DOHH2 (cell line): Measurements from ENCODE around the gene HMCES.

ENCODE experiments used
- EZH2phosphoT487 ChIP-seq: fragments of 200-600 bp; sonication (generic); IDR thresholded peaks from 2 replicates; pipeline ENCODE4 v1.6.1; 2017; ENCODE audit warnings: borderline replicate concordance, mild to moderate bottlenecking, antibody characterized with exemption, low read length, moderate library complexity, mixed read lengths
- TF ChIP-seq, protein P1 (sequence below): fragments of 200-600 bp; sonication (generic); IDR thresholded peaks from one replicate; pipeline ENCODE4 v1.5.1; 2014; ENCODE audit warnings: antibody characterized with exemption, mild to moderate bottlenecking, low read depth, low read length; ENCODE audit not compliant: poor library complexity, severe bottlenecking

DNA sequence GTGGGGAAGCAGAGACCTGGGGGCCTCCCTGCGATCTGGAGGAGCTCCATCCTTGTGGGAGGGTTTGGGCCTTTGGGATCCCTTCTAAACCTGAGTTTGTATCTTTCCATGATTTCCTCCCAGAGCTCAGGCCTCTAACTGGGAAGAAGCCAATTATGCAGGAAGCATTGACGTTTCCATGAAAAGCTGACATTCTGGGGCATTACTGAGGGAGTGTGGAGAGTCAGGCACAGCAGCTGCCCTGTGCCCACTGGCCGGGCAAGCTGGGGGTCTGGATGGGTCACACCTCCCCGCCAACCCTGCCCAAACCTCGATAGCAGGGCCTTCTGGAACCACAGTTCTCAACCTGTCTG is 74.9 kb downstream of the HMCES start:
- TF ChIP-seq, protein P1, sequence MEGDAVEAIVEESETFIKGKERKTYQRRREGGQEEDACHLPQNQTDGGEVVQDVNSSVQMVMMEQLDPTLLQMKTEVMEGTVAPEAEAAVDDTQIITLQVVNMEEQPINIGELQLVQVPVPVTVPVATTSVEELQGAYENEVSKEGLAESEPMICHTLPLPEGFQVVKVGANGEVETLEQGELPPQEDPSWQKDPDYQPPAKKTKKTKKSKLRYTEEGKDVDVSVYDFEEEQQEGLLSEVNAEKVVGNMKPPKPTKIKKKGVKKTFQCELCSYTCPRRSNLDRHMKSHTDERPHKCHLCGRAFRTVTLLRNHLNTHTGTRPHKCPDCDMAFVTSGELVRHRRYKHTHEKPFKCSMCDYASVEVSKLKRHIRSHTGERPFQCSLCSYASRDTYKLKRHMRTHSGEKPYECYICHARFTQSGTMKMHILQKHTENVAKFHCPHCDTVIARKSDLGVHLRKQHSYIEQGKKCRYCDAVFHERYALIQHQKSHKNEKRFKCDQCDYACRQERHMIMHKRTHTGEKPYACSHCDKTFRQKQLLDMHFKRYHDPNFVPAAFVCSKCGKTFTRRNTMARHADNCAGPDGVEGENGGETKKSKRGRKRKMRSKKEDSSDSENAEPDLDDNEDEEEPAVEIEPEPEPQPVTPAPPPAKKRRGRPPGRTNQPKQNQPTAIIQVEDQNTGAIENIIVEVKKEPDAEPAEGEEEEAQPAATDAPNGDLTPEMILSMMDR = no peak
- TF ChIP-seq EZH2phosphoT487 = no peak
